HEK293 (cell line): ENCODE data around the gene STAT5B.

Source experiments
- CTCF ChIA-PET: fragments of 350-600 bp; formaldehyde crosslinking; extraction: SDS; loops from one replicate; lab custom pipeline; 2021; ENCODE audit warnings: antibody characterized with exemption; lab: Yijun Ruan, JAX
- POLR2A ChIA-PET: fragments of 300-600 bp; formaldehyde crosslinking; extraction: SDS; loops from one replicate; lab custom pipeline; 2020; ENCODE audit warnings: antibody characterized with exemption, inconsistent platforms; lab: Yijun Ruan, JAX
- H3K27ac ChIP-seq: fragments of 200-500 bp; sonication (Bioruptor generic); 2 replicates; pipeline ENCODE4 v1.5.1; 2014; ENCODE audit warnings: low read depth, low read length, control low read depth, inconsistent platforms; ENCODE audit errors: extremely low read depth
- H3K36me3 ChIP-seq, 2 experiments: fragments of 200-500 bp in 1 of 2; sonication (Bioruptor generic) in 1 of 2; 1 replicate in 1 of 2; 2 replicates in 1 of 2; pipeline ENCODE4 v1.5.1; 2014 to 2017; ENCODE audit warnings: inconsistent platforms in 2 of 2, low read length in 2 of 2; ENCODE audit not compliant: control insufficient read depth in 2 of 2, insufficient read depth in 1 of 2
- H3K4me1 ChIP-seq: fragments of 200-500 bp; sonication (Bioruptor generic); 2 replicates; pipeline ENCODE4 v1.5.1; 2014; ENCODE audit warnings: mild to moderate bottlenecking, low read length, inconsistent platforms; ENCODE audit not compliant: control insufficient read depth, insufficient read depth
- H3K4me3 ChIP-seq: 2 replicates; pipeline ENCODE4 v1.5.1; 2011; ENCODE audit warnings: low read depth, mild to moderate bottlenecking, control low read depth, low read length, moderate library complexity
- H3K9me3 ChIP-seq: fragments of 200-500 bp; sonication (Bioruptor generic); 2 replicates; pipeline ENCODE4 v1.5.1; 2014; ENCODE audit warnings: low read depth, low read length, inconsistent platforms; ENCODE audit not compliant: control insufficient read depth, insufficient read depth
- KLF8 ChIP-seq: fragments of 450-650 bp; formaldehyde crosslinking; IDR thresholded peaks from 2 replicates; pipeline ENCODE4 v1.5.1; 2016; ENCODE audit warnings: missing biosample characterization, missing genetic modification characterization
- PRDM1 ChIP-seq: fragments of 450-650 bp; formaldehyde crosslinking; IDR thresholded peaks from 2 replicates; pipeline ENCODE4; 2016; ENCODE audit warnings: missing biosample characterization, missing genetic modification characterization
- SALL2 ChIP-seq: fragments of 450-650 bp; formaldehyde crosslinking; IDR thresholded peaks from 2 replicates; pipeline ENCODE4 v1.5.0; 2017; ENCODE audit warnings: missing biosample characterization, mild to moderate bottlenecking, missing genetic modification characterization, borderline replicate concordance
- SP2 ChIP-seq: fragments of 450-650 bp; formaldehyde crosslinking; IDR thresholded peaks from 2 replicates; pipeline ENCODE4 v1.5.1; 2016; ENCODE audit warnings: missing biosample characterization, missing genetic modification characterization
- ZBTB1 ChIP-seq: fragments of 450-650 bp; formaldehyde crosslinking; IDR thresholded peaks from 2 replicates; pipeline ENCODE4 v1.5.1; 2016; ENCODE audit warnings: missing biosample characterization, missing genetic modification characterization
- ZBTB20 ChIP-seq: fragments of 450-650 bp; formaldehyde crosslinking; IDR thresholded peaks from 2 replicates; pipeline ENCODE4 v1.5.1; 2016; ENCODE audit warnings: missing biosample characterization, missing genetic modification characterization
- ZBTB44 ChIP-seq: fragments of 450-650 bp; IDR thresholded peaks from 2 replicates; pipeline ENCODE4 v1.5.1; 2018; ENCODE audit warnings: missing biosample characterization, mild to moderate bottlenecking, missing genetic modification characterization
- ZBTB48 ChIP-seq: fragments of 450-650 bp; formaldehyde crosslinking; IDR thresholded peaks from 2 replicates; pipeline ENCODE4 v1.5.1; 2016; ENCODE audit warnings: missing biosample characterization, missing genetic modification characterization
- ZFP37 ChIP-seq: fragments of 450-650 bp; formaldehyde crosslinking; IDR thresholded peaks from 2 replicates; pipeline ENCODE4 v1.5.1; 2016; ENCODE audit warnings: missing biosample characterization, missing genetic modification characterization
- ZNF19 ChIP-seq: fragments of 450-650 bp; formaldehyde crosslinking; IDR thresholded peaks from 2 replicates; pipeline ENCODE4; 2016; ENCODE audit warnings: missing biosample characterization, missing genetic modification characterization, low read depth
- ZNF211 ChIP-seq: fragments of 450-650 bp; formaldehyde crosslinking; IDR thresholded peaks from 2 replicates; pipeline ENCODE4 v1.5.1; 2016; ENCODE audit warnings: low read depth, missing biosample characterization, missing genetic modification characterization
- ZNF24 ChIP-seq: fragments of 450-650 bp; formaldehyde crosslinking; IDR thresholded peaks from 2 replicates; pipeline ENCODE4 v1.5.1; 2016; ENCODE audit warnings: missing biosample characterization, missing genetic modification characterization
- ZNF280C ChIP-seq: fragments of 450-650 bp; formaldehyde crosslinking; IDR thresholded peaks from 2 replicates; pipeline ENCODE4 v1.5.1; 2016; ENCODE audit warnings: missing biosample characterization, missing genetic modification characterization
- ZNF292 ChIP-seq: fragments of 450-650 bp; formaldehyde crosslinking; IDR thresholded peaks from 2 replicates; pipeline ENCODE4 v1.5.1; 2016; ENCODE audit warnings: low read depth, missing biosample characterization, missing genetic modification characterization, borderline replicate concordance
- ZNF335 ChIP-seq: fragments of 450-650 bp; formaldehyde crosslinking; conservative IDR thresholded peaks from 2 replicates; pipeline ENCODE4 v1.5.1; 2016; ENCODE audit warnings: missing biosample characterization, missing genetic modification characterization
- ZNF366 ChIP-seq: fragments of 450-650 bp; formaldehyde crosslinking; conservative IDR thresholded peaks from 2 replicates; pipeline ENCODE4 v1.5.1; 2016; ENCODE audit warnings: missing biosample characterization, missing genetic modification characterization
- ZNF37A ChIP-seq: fragments of 450-650 bp; IDR thresholded peaks from 2 replicates; pipeline ENCODE4 v1.5.1; 2018; ENCODE audit warnings: missing biosample characterization, missing genetic modification characterization
- ZNF48 ChIP-seq: fragments of 450-650 bp; formaldehyde crosslinking; IDR thresholded peaks from 2 replicates; pipeline ENCODE4 v1.5.1; 2016; ENCODE audit warnings: missing biosample characterization, missing genetic modification characterization
- ZNF501 ChIP-seq: fragments of 450-650 bp; formaldehyde crosslinking; IDR thresholded peaks from 2 replicates; pipeline ENCODE4 v1.5.1; 2016; ENCODE audit warnings: missing biosample characterization, missing genetic modification characterization
- ZNF530 ChIP-seq: fragments of 450-650 bp; formaldehyde crosslinking; IDR thresholded peaks from 2 replicates; pipeline ENCODE4 v1.5.1; 2016; ENCODE audit warnings: low read depth, missing biosample characterization, missing genetic modification characterization
- ZNF629 ChIP-seq: fragments of 450-650 bp; formaldehyde crosslinking; IDR thresholded peaks from 2 replicates; pipeline ENCODE4 v1.5.1; 2017; ENCODE audit warnings: missing biosample characterization, missing genetic modification characterization
- ZNF639 ChIP-seq: fragments of 450-650 bp; formaldehyde crosslinking; IDR thresholded peaks from 2 replicates; pipeline ENCODE4 v1.5.1; 2016; ENCODE audit warnings: missing biosample characterization, missing genetic modification characterization
- ZNF664 ChIP-seq: fragments of 450-650 bp; formaldehyde crosslinking; IDR thresholded peaks from 2 replicates; pipeline ENCODE4 v1.5.1; 2016; ENCODE audit warnings: missing biosample characterization, missing genetic modification characterization
- ZNF791 ChIP-seq: fragments of 450-650 bp; formaldehyde crosslinking; IDR thresholded peaks from 2 replicates; pipeline ENCODE4 v1.5.1; 2016; ENCODE audit warnings: missing biosample characterization, missing genetic modification characterization
- ZSCAN30 ChIP-seq: fragments of 450-650 bp; IDR thresholded peaks from 2 replicates; pipeline ENCODE4 v1.5.1; 2018; ENCODE audit warnings: missing biosample characterization, mild to moderate bottlenecking, missing genetic modification characterization, moderate library complexity

The STAT5B gene

GRCh38 chr17:42270170-42270535 lies 6.0 kb downstream of the STAT5B start:
- Histone ChIP-seq H3K4me3 (no peak overlapping the region), H3K36me3 (no peaks in the 10 kb centered on the region), H3K9me3 (no peaks in the 10 kb centered on the region), H3K27ac (no peak overlapping the region), H3K4me1 (peaks cover 52% of the 10 kb centered on the region)
- ChIA-PET CTCF (interaction anchor here (0.5 to 2.7 kb wide), 6 partner anchors 9 to 245 kb away, joined by 3 to 10 read pairs (median 4); no protein-coding TSS in a partner anchor), POLR2A (no interaction called here)
- TF ChIP-seq ZNF791 (tag by site-specific recombination) (no peak), ZNF664 (tag by site-specific recombination) (no peak), ZFP37 (tag by site-specific recombination) (no peak), SALL2 (tag by site-specific recombination) (no peak), ZNF501 (tag by site-specific recombination) (no peak), ZNF48 (tag by site-specific recombination) (no peak), ZNF211 (tag by site-specific recombination) (no peak)

GRCh38 chr17:42268236-42268635 lies 8.0 kb downstream of the STAT5B start:
- Histone ChIP-seq H3K27ac (no peak overlapping the region), H3K4me3 (no peak overlapping the region), H3K36me3 (no peaks in the 10 kb centered on the region), H3K4me1 (peaks cover 34% of the 10 kb centered on the region), H3K9me3 (no peaks in the 10 kb centered on the region)
- CTCF ChIA-PET: interaction anchor here (0.6 to 2.6 kb wide), 6 partner anchors 39 to 552 kb away, joined by 3 to 8 read pairs (median 4); no protein-coding TSS in a partner anchor
- POLR2A ChIA-PET: no interaction called here
- TF ChIP-seq ZNF37A (tag by site-specific recombination) (no peak), PRDM1 (tag by site-specific recombination) (0 out of 2 replicates have a peak, but pooled peaks have one; percentile 34)

- CTCF ChIA-PET: interaction anchor here (0.6 to 2.6 kb wide), 2 partner anchors 38 to 45 kb away, joined by 3 to 8 read pairs; no protein-coding TSS in a partner anchor
- no peak overlapping the region for H3K27ac ChIP-seq
- TF ChIP-seq ZNF335 (tag by site-specific recombination): peak; percentile 52; the same call in 1 of the 2 replicates
- no peak for TF ChIP-seq ZNF530 (tag by site-specific recombination)
- TF ChIP-seq KLF8: peak; percentile 59
- TF ChIP-seq ZBTB48 (tag by site-specific recombination): no peak
- no peak for TF ChIP-seq ZNF19 (tag by site-specific recombination)
- peak; percentile 67 for TF ChIP-seq ZNF24
- 0 out of 2 replicates have a peak, but pooled peaks have one; percentile 35 for TF ChIP-seq ZBTB1 (tag by site-specific recombination)
- TF ChIP-seq ZNF280C (tag by site-specific recombination): no peak
- no peak for TF ChIP-seq ZNF292 (tag by site-specific recombination)
- peak; percentile 64; the same call in 1 of the 2 replicates for TF ChIP-seq ZSCAN30 (tag by site-specific recombination)
- TF ChIP-seq ZNF639 (tag by site-specific recombination): peak; percentile 86; the same call in 1 of the 2 replicates
- TF ChIP-seq ZBTB44 (tag by site-specific recombination): peak; percentile 75
- no peak for TF ChIP-seq ZBTB20
- TF ChIP-seq ZNF366 (tag by site-specific recombination): peak; percentile 82; the same call in 1 of the 2 replicates
- TF ChIP-seq ZNF629 (tag by site-specific recombination): peak; percentile 99
- 0 out of 2 replicates have a peak, but pooled peaks have one; percentile 9 for TF ChIP-seq SP2 (tag by site-specific recombination)
Measured at GRCh38 chr17:42266918-42267766, 9.0 kb downstream of the STAT5B start.

More at GRCh38 chr17:42266918-42267766, 9.0 kb downstream of the STAT5B start:
- Histone ChIP-seq H3K4me3 (no peak overlapping the region), H3K9me3 (no peaks in the 10 kb centered on the region), H3K4me1 (peaks cover 24% of the 10 kb centered on the region), H3K36me3 (no peaks in the 10 kb centered on the region)
- POLR2A ChIA-PET: interaction anchor here (0.5 to 1.0 kb wide), 3 partner anchors 9 to 1276 kb away, joined by 3 to 5 read pairs (median 3); no protein-coding TSS in a partner anchor
